Mammary epithelial cell (primary cell): Measurements from ENCODE around the gene WNT11.

ENCODE experiments used
- CTCF ChIP-seq, 2 donors: IDR thresholded peaks in 1 of 2; conservative IDR thresholded peaks in 1 of 2; 2 replicates each; pipeline ENCODE4 v1.5.1; 2011 to 2012; ENCODE audit warnings: inconsistent platforms in 2 of 2, low read length in 2 of 2, mild to moderate bottlenecking in 2 of 2, control low read depth in 1 of 2, low read depth in 1 of 2; ENCODE audit not compliant: insufficient read depth in 1 of 2; ENCODE audit errors: extremely low read depth in 1 of 2
- EZH2 ChIP-seq: IDR thresholded peaks from 2 replicates; pipeline ENCODE4 v1.6.1; 2012; ENCODE audit warnings: low read length, inconsistent platforms, borderline replicate concordance

GRCh38 chr11:76194872-76195668, 11.2 kb downstream of the WNT11 start:
- TF ChIP-seq CTCF (conservative IDR thresholded peaks at IDR 0.05 in 1 of 2, IDR thresholded peaks at IDR 0.05 in 1 of 2; ENCODE audit: extremely low read depth in 1 of 2, insufficient read depth in 1 of 2, low read depth in 1 of 2, low read length in 2 of 2): no peak
- no peak for TF ChIP-seq EZH2
